ENCODE results near the gene TMEM92.

DNA sequence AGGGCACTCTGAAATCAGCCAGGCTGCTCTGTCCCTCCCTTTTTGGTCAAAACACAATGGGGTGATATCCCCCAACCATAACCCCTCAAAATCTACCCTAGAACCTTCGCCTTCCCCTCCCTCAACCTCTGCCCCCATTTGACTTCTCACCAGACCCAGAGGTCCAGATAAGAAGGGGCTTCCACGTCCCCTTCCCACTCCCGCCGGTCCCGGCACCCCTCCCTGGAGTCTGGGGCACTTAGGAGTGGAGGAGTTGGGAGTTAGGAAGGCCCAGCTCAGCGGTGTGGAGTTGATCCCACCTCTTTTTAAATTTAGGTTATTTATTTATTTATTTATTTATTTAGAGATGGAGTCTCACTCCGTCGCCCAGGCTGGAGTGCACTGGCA lies 619 bp upstream of the TMEM92 start:
- no peak for TF ChIP-seq ZFP36L1 (CRISPR knock-in tag; IDR thresholded peaks at IDR 0.05)
- TF ChIP-seq GTF2F1 (IDR thresholded peaks at IDR 0.05; ENCODE audit: low read length): no peak
- no peak for TF ChIP-seq CHD4 (IDR thresholded peaks at IDR 0.05; ENCODE audit: borderline replicate concordance, low read length)
- no peak for TF ChIP-seq ZMAT3 (CRISPR knock-in tag; conservative IDR thresholded peaks at IDR 0.05)
- TF ChIP-seq, protein P1, sequence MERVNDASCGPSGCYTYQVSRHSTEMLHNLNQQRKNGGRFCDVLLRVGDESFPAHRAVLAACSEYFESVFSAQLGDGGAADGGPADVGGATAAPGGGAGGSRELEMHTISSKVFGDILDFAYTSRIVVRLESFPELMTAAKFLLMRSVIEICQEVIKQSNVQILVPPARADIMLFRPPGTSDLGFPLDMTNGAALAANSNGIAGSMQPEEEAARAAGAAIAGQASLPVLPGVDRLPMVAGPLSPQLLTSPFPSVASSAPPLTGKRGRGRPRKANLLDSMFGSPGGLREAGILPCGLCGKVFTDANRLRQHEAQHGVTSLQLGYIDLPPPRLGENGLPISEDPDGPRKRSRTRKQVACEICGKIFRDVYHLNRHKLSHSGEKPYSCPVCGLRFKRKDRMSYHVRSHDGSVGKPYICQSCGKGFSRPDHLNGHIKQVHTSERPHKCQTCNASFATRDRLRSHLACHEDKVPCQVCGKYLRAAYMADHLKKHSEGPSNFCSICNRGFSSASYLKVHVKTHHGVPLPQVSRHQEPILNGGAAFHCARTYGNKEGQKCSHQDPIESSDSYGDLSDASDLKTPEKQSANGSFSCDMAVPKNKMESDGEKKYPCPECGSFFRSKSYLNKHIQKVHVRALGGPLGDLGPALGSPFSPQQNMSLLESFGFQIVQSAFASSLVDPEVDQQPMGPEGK (CRISPR knock-in tag; IDR thresholded peaks at IDR 0.05): no peak
- TF ChIP-seq ATF4 (CRISPR knock-in tag; IDR thresholded peaks at IDR 0.05): no peak
- no peak for TF ChIP-seq NR3C1 (CRISPR knock-in tag; IDR thresholded peaks at IDR 0.05)
- no peak for TF ChIP-seq HCFC1 (IDR thresholded peaks at IDR 0.05; ENCODE audit: low read depth, low read length)
